GM12878 (cell line): ENCODE results near the gene LPGAT1. TPM values are rescaled to one million over a fixed set of nuclear protein-coding genes. Genes with fewer than 3 reads are reported as not detected.
A peak's percentile ranks its signal among the peaks of the same experiment; 100 is the strongest.

Experiments
- ATAC-seq: fragments of 200-7000 bp; cut with Tn5 transposase; 3 replicates; pipeline ENCODE4 v1.9.1; 2020; ENCODE audit warnings: mild to moderate bottlenecking, moderate library complexity
- BruUV-seq: library from RNA; stranded (reverse); fragments of 400-500 nt; replicated peaks from 2 replicates; lab custom pipeline; 2021; lab: Mats Ljungman, UMichigan
- CTCF ChIA-PET: fragments of 300-600 bp; sonication (Branson Sonifier 250); formaldehyde crosslinking; extraction: SDS; loops from one replicate; lab custom pipeline; 2021; ENCODE audit warnings: inconsistent platforms; lab: Yijun Ruan, JAX
- POLR2A ChIA-PET: fragments of 350-600 bp; formaldehyde crosslinking; extraction: SDS; loops from one replicate; lab custom pipeline; 2021; ENCODE audit warnings: inconsistent platforms; lab: Charles Lee
- RAD21 ChIA-PET: fragments of 300-600 bp; sonication (Branson Sonifier 250); formaldehyde crosslinking; loops from one replicate; lab custom pipeline; 2023; ENCODE audit warnings: antibody characterized with exemption; ENCODE audit not compliant: unreplicated experiment; lab: Charles Lee
- SMC1A ChIA-PET: fragments of 300-600 bp; sonication (Branson Sonifier 250); formaldehyde crosslinking; loops from one replicate; lab custom pipeline; 2023; ENCODE audit not compliant: unreplicated experiment, uncharacterized antibody; lab: Charles Lee
- DNase-seq: peaks from one replicate; pipeline ENCODE4 v3.0.0-alpha.2; 2011; ENCODE audit warnings: low read depth, low spot score
- FAIRE-seq: peaks from 3 replicates; lab custom pipeline; 2011; peaks lifted over from hg19 to GRCh38; lab: Jason Lieb, UNC
- H2AFZ ChIP-seq: 2 replicates; pipeline ENCODE4 v1.6.0; 2011; ENCODE audit warnings: low read depth, low read length, control low read depth; ENCODE audit not compliant: control insufficient read depth
- H3K27ac ChIP-seq: 2 replicates; pipeline ENCODE4 v1.5.1; 2011; ENCODE audit warnings: control low read depth; ENCODE audit not compliant: control insufficient read depth, insufficient read depth
- H3K27me3 ChIP-seq, 2 experiments: replicated peaks in 1 of 2; 2 replicates each; pipeline versions ENCODE4 v1.6.0 to v1.6.1; 2011; ENCODE audit warnings: low read length in 1 of 2; ENCODE audit not compliant: control insufficient read depth in 2 of 2, insufficient read depth in 2 of 2
- H3K36me3 ChIP-seq, 2 experiments: 2 replicates each; pipeline ENCODE4 v1.5.1; 2011; ENCODE audit warnings: low read length in 1 of 2; ENCODE audit not compliant: control insufficient read depth in 2 of 2, insufficient read depth in 2 of 2
- H3K4me1 ChIP-seq: 2 replicates; pipeline ENCODE4 v1.6.1; 2011; ENCODE audit warnings: mild to moderate bottlenecking, low read length, moderate library complexity, mixed read lengths; ENCODE audit not compliant: control insufficient read depth, insufficient read depth
- H3K4me2 ChIP-seq: 2 replicates; pipeline ENCODE4 v1.6.0; 2011; ENCODE audit warnings: control low read depth; ENCODE audit not compliant: control insufficient read depth, insufficient read depth
- H3K4me3 ChIP-seq: fragments of 200-600 bp; sonication (generic); 2 replicates; pipeline ENCODE4 v1.5.1; 2016
- H3K79me2 ChIP-seq: 2 replicates; pipeline ENCODE4 v1.6.0; 2011; ENCODE audit warnings: low read length; ENCODE audit not compliant: control insufficient read depth, insufficient read depth
- H3K9ac ChIP-seq: 2 replicates; pipeline ENCODE4 v1.8.0; 2011; ENCODE audit warnings: low read length, control low read depth, mixed read lengths; ENCODE audit not compliant: control insufficient read depth, insufficient read depth
- H3K9me3 ChIP-seq: replicated peaks from 3 replicates; pipeline ENCODE4 v1.5.1; 2011; ENCODE audit warnings: mild to moderate bottlenecking, low read length; ENCODE audit not compliant: control insufficient read depth, insufficient read depth
- H4K20me1 ChIP-seq: 2 replicates; pipeline ENCODE4 v1.6.0; 2011; ENCODE audit not compliant: control insufficient read depth, insufficient read depth
- BCL11A ChIP-seq: IDR thresholded peaks from 2 replicates; pipeline ENCODE4 v1.6.1; 2011; ENCODE audit warnings: low read depth, low read length
- BCLAF1 ChIP-seq: fragments of 450-650 bp; IDR thresholded peaks from 2 replicates; pipeline ENCODE4 v1.6.1; 2017; ENCODE audit warnings: antibody characterized with exemption, mild to moderate bottlenecking, moderate library complexity
- CREM ChIP-seq: IDR thresholded peaks from 2 replicates; pipeline ENCODE4 v1.6.1; 2014; ENCODE audit warnings: antibody characterized with exemption, low read depth
- CTCF ChIP-seq, 3 experiments: IDR thresholded peaks in 2 of 3; conservative IDR thresholded peaks in 1 of 3; 2 replicates each; pipeline ENCODE4 v1.5.1; 2011; ENCODE audit warnings: low read depth in 3 of 3, low read length in 3 of 3, mild to moderate bottlenecking in 3 of 3, control low read depth in 2 of 3, moderate library complexity in 2 of 3, inconsistent platforms in 1 of 3, mixed read lengths in 1 of 3; ENCODE audit not compliant: control insufficient read depth in 2 of 3, insufficient read depth in 1 of 3; ENCODE audit errors: extremely low read depth in 1 of 3
- IKZF2 ChIP-seq, 2 experiments: fragments of 450-650 bp; IDR thresholded peaks; 2 replicates each; pipeline ENCODE4 v1.6.1; 2017; ENCODE audit warnings: mild to moderate bottlenecking in 2 of 2, moderate library complexity in 2 of 2
- IRF5 ChIP-seq: fragments of 450-650 bp; IDR thresholded peaks from 2 replicates; pipeline ENCODE4 v1.6.1; 2017; ENCODE audit warnings: borderline replicate concordance
- NFYA ChIP-seq: IDR thresholded peaks from 2 replicates; pipeline ENCODE4 v1.6.1; 2011; ENCODE audit warnings: low read depth, mild to moderate bottlenecking, low read length, improper control_type of control experiment, borderline replicate concordance
- NR2F1 ChIP-seq: fragments of 450-650 bp; conservative IDR thresholded peaks from 2 replicates; pipeline ENCODE4 v1.6.1; 2017; ENCODE audit warnings: mild to moderate bottlenecking
- PAX8 ChIP-seq: fragments of 450-650 bp; IDR thresholded peaks from 2 replicates; pipeline ENCODE4 v1.6.1; 2017; ENCODE audit warnings: mild to moderate bottlenecking, moderate library complexity
- POU2F2 ChIP-seq: IDR thresholded peaks from 3 replicates; pipeline ENCODE4 v1.6.1; 2011; ENCODE audit warnings: low read depth, mild to moderate bottlenecking, low read length, borderline replicate concordance
- RAD21 ChIP-seq: IDR thresholded peaks from 2 replicates; pipeline ENCODE4 v1.6.1; 2011; ENCODE audit warnings: mild to moderate bottlenecking, low read depth, low read length, moderate library complexity; ENCODE audit not compliant: insufficient read depth
- RAD51 ChIP-seq: fragments of 450-650 bp; IDR thresholded peaks from 2 replicates; pipeline ENCODE4 v1.6.1; 2016; ENCODE audit warnings: moderate library complexity, mild to moderate bottlenecking, inconsistent platforms
- SMC3 ChIP-seq: IDR thresholded peaks from 2 replicates; pipeline ENCODE4 v1.6.1; 2011; ENCODE audit warnings: low read length, improper control_type of control experiment, borderline replicate concordance
- SUPT20H ChIP-seq: IDR thresholded peaks from 2 replicates; pipeline ENCODE4 v1.6.1; 2011; ENCODE audit warnings: low read depth, mild to moderate bottlenecking, low read length, moderate library complexity, borderline replicate concordance; ENCODE audit not compliant: control insufficient read depth
- WGBS: methylation state at CpG from one replicate; pipeline ENCODE4 v1.1.6; 2016; ENCODE audit warnings: low lambda C conversion rate; ENCODE audit not compliant: insufficient replicate concordance, insufficient coverage; ENCODE audit errors: missing lambda C conversion rate; 5-methylcytosine and 5-hydroxymethylcytosine counted together
- in situ Hi-C: fragments of 300-500 bp; cut with MboI; formaldehyde crosslinking; loops from 9 replicates; pipeline ENCODE4 v1.14.3; 2018; ENCODE audit warnings: mixed read lengths
- intact Hi-C: fragments of 100-400 bp; cut with micrococcal nuclease; formaldehyde crosslinking; loops from one replicate; pipeline ENCODE4 v1.14.2; 2022; ENCODE audit not compliant: unreplicated experiment
- polyA plus RNA-seq, 11 experiments: library from polyadenylated mRNA; depleted of rRNA in 4 of 11; unstranded in 6 of 11; stranded (reverse) in 5 of 11; fragments of >200 nt; fragmentation: Nextera tagmentation in 4 of 11; fragmentation: Illumina TruSeq in 1 of 11; extraction: Ambion mirVana in 4 of 11; extraction: Trizol in 1 of 11; gene quantifications; 1 replicate in 1 of 11; 2 replicates in 10 of 11; pipeline versions ENCODE4 v1.2.1 to v1.2.3, GENCODE V29; 2011 to 2016; ENCODE audit warnings: inconsistent platforms in 2 of 11, missing spikeins in 2 of 11, low read depth in 1 of 11
- total RNA-seq, 4 experiments: library from RNA; depleted of rRNA in 3 of 4; stranded (reverse); fragments of >200 nt in 3 of 4; fragmentation: Illumina TruSeq in 1 of 4; extraction: Trizol in 1 of 4; gene quantifications; 2 replicates each; pipeline versions ENCODE4 v1.2.1 to v1.2.3, GENCODE V29; 2013 to 2021

The LPGAT1 gene
- total and polyA plus RNA-seq, 10 of the 15 experiments (the other 5 are each of a cell fraction or from before 2014, with no cell fraction given) = 5.8 to 40.6 (median 19.2) TPM

- TF ChIP-seq IRF5 (no peak), NR2F1 (no peak), IKZF2 (IDR thresholded peaks at IDR 0.05) (peak; percentile 42 to 51; a peak in 3 of 4 replicates), RAD51 (no peak)
These were observed 1.2 kb upstream of the LPGAT1 start (continued) for GRCh38 chr1:211831558-211832323.

- FAIRE-seq = no peak
- peak overlapping the region; percentile 98 for H3K4me3 ChIP-seq
- H3K27me3 ChIP-seq = no peaks in the 10 kb centered on the region
- peak overlapping the region; percentile 45 for H2AFZ ChIP-seq
- H3K36me3 ChIP-seq = no peaks in the 10 kb centered on the region
- peak overlapping the region; percentile 82; the same call in 1 of the 2 replicates for H3K4me2 ChIP-seq
- POLR2A ChIA-PET = no interaction called here
- no peak for DNase-seq
- CTCF ChIA-PET = interaction anchor here (1.0 to 5.9 kb wide), 3 partner anchors 110 to 149 kb away, joined by 4 to 59 read pairs (median 44); no protein-coding TSS in a partner anchor
- BruUV-seq = no TSS peak
- RAD21 ChIA-PET = interaction anchor here (1.5 to 6.0 kb wide), 2 partner anchors 133 to 206 kb away, joined by 4 to 85 read pairs; partner anchors contain the start of genes DTL and INTS7
- peaks cover 28% of the 10 kb centered on the region for H3K4me1 ChIP-seq
- WGBS = 0% methylated on average over 28 of the region's 45 CpGs
- ATAC-seq = no peak
- H4K20me1 ChIP-seq = no peaks in the 10 kb centered on the region
- H3K9me3 ChIP-seq = no peaks in the 10 kb centered on the region
- H3K9ac ChIP-seq = peak overlapping the region; percentile 74
- peak overlapping the region; percentile 85 for H3K27ac ChIP-seq
- peaks cover 44% of the 10 kb centered on the region for H3K79me2 ChIP-seq
- intact Hi-C loops = loop anchor here (1.0 to 5.0 kb wide), 5 partner anchors 109 to 253 kb away; partner anchors contain the start of genes DTL, INTS7 and SLC30A1
- in situ Hi-C loops = loop anchor here (5.0 kb wide), 2 partner anchors 107 to 133 kb away; no protein-coding TSS in a partner anchor
- SMC1A ChIA-PET = interaction anchor here (1.0 to 9.3 kb wide), 5 partner anchors 8 to 205 kb away, joined by 3 to 90 read pairs (median 13); partner anchors contain the start of genes DTL and INTS7
- TF ChIP-seq CREM = no peak
- TF ChIP-seq PAX8 = no peak
- TF ChIP-seq SMC3 = no peak
- no peak for TF ChIP-seq RAD21
- TF ChIP-seq POU2F2 = no peak
- TF ChIP-seq SUPT20H = no peak
- TF ChIP-seq CTCF (IDR thresholded peaks at IDR 0.05 in 2 of 3, conservative IDR thresholded peaks at IDR 0.05 in 1 of 3; ENCODE audit: control insufficient read depth in 2 of 3, extremely low read depth in 1 of 3, insufficient read depth in 1 of 3, low read depth in 3 of 3, low read length in 3 of 3) = no peak
- TF ChIP-seq BCL11A = no peak
- no peak for TF ChIP-seq NFYA
- TF ChIP-seq BCLAF1 = no peak
These were observed 572 bp downstream of the LPGAT1 start for GRCh38 chr1:211830055-211830327.
